ENCODE results near the gene NQO2. TPM values are rescaled to one million over a fixed set of nuclear protein-coding genes. Genes with fewer than 3 reads are reported as not detected.

Gene NQO2
- total and polyA plus RNA-seq, 2 of the 13 experiments (the other 11 are each of a cell fraction or from before 2014, with no cell fraction given), result 32.2 to 56.5 TPM

- TF ChIP-seq ZNF558 (CRISPR knock-in tag; IDR thresholded peaks at IDR 0.05; ENCODE audit: borderline replicate concordance) (no peak), MEIS1 (CRISPR knock-in tag; IDR thresholded peaks at IDR 0.05; ENCODE audit: borderline replicate concordance) (0 out of 2 replicates have a peak, but pooled peaks have one; percentile 60), ZNF382 (CRISPR knock-in tag; IDR thresholded peaks at IDR 0.05; ENCODE audit: borderline replicate concordance) (no peak), ERF (CRISPR knock-in tag; IDR thresholded peaks at IDR 0.05) (no peak), HIVEP1 (CRISPR knock-in tag; IDR thresholded peaks at IDR 0.05) (no peak), EEA1 (CRISPR knock-in tag; IDR thresholded peaks at IDR 0.05; ENCODE audit: borderline replicate concordance) (no peak), ZBTB21 (CRISPR knock-in tag; IDR thresholded peaks at IDR 0.05) (no peak), ZNF574 (CRISPR knock-in tag; IDR thresholded peaks at IDR 0.05) (no peak), SRSF1 (optimal IDR thresholded peaks at IDR 0.05; ENCODE audit: low read depth, low read length) (no peak), PPARG (CRISPR knock-in tag; conservative IDR thresholded peaks at IDR 0.05) (no peak), ZNF296 (CRISPR knock-in tag; conservative IDR thresholded peaks at IDR 0.05) (no peak), ZNF383 (CRISPR knock-in tag; IDR thresholded peaks at IDR 0.05; ENCODE audit: borderline replicate concordance) (no peak), TARDBP (CRISPR knock-in tag; IDR thresholded peaks at IDR 0.05) (no peak), HOXA9 (CRISPR knock-in tag; IDR thresholded peaks at IDR 0.05; ENCODE audit: borderline replicate concordance) (no peak), TMF1 (CRISPR knock-in tag; IDR thresholded peaks at IDR 0.05; ENCODE audit: low read depth) (no peak), ZC3H13 (CRISPR knock-in tag; IDR thresholded peaks at IDR 0.05) (no peak), RAD21 (CRISPR knock-in tag; IDR thresholded peaks at IDR 0.05) (peak; percentile 65), ZNF766 (CRISPR knock-in tag; IDR thresholded peaks at IDR 0.05; ENCODE audit: borderline replicate concordance) (no peak), SP5 (CRISPR knock-in tag; IDR thresholded peaks at IDR 0.05; ENCODE audit: borderline replicate concordance, low read depth) (0 out of 2 replicates have a peak, but pooled peaks have one; percentile 16), ZNF160 (CRISPR knock-in tag; IDR thresholded peaks at IDR 0.05) (no peak), CSRNP1 (CRISPR knock-in tag; IDR thresholded peaks at IDR 0.05) (no peak), ZNF687 (CRISPR knock-in tag; IDR thresholded peaks at IDR 0.05) (peak; percentile 41; the same call in 1 of the 2 replicates)
These were observed 32.4 kb downstream of the NQO2 start (continued) for GRCh38 chr6:3031857-3032640.
